ENCODE results near the gene MRPL32.
"Not testable (repeated sequence)": the region's sequence is repeated elsewhere in the genome, so short reads cannot be mapped to it uniquely, and the experiment has no call there.

The MRPL32 gene

GRCh38 chr7:42931834-42932651 lies at the start of gene MRPL32, which contains the start of gene PSMA2:
Gene MRPL32 (plus strand): TSS chr7:42932376. CDS start chr7:42932387, 11 bp downstream.
Gene PSMA2 (minus strand): TSS chr7:42932174. CDS start chr7:42932158, 16 bp downstream.
- FAIRE-seq = no peak
- TF ChIP-seq CTCF (IDR thresholded peaks at IDR 0.05; ENCODE audit: insufficient read depth, missing control alignments) = no peak
- peak; percentile 82 for DNase-seq (ENCODE audit: insufficient read length, low spot score)

- no peak for TF ChIP-seq CTCF (IDR thresholded peaks at IDR 0.05; ENCODE audit: insufficient read depth, missing control alignments)
- DNase-seq (ENCODE audit: insufficient read length, low spot score) (no peak), FAIRE-seq (no peak)
Observed at GRCh38 chr7:42883950-42884349, 48.2 kb upstream of the MRPL32 start.

GRCh38 chr7:42885183-42885582 lies 47.0 kb upstream of the MRPL32 start:
- not testable (repeated sequence) for DNase-seq (ENCODE audit: insufficient read length, low spot score); FAIRE-seq

- FAIRE-seq = no peak
- peak; percentile 6 for TF ChIP-seq CTCF (IDR thresholded peaks at IDR 0.05; ENCODE audit: insufficient read depth, missing control alignments)
- no peak for DNase-seq (ENCODE audit: insufficient read length, low spot score)
Observed at GRCh38 chr7:42886129-42886528, 46.0 kb upstream of the MRPL32 start.

GRCh38 chr7:42886893-42887505 lies 45.2 kb upstream of the MRPL32 start:
- DNase-seq (ENCODE audit: insufficient read length, low spot score) (no peak), FAIRE-seq (no peak)
- no peak for TF ChIP-seq CTCF (IDR thresholded peaks at IDR 0.05; ENCODE audit: insufficient read depth, missing control alignments)

- FAIRE-seq (no peak), DNase-seq (ENCODE audit: insufficient read length, low spot score) (no peak)
- no peak for TF ChIP-seq CTCF (IDR thresholded peaks at IDR 0.05; ENCODE audit: insufficient read depth, missing control alignments)
Observed at GRCh38 chr7:42893346-42894240, 38.6 kb upstream of the MRPL32 start.

- FAIRE-seq (no peak), DNase-seq (ENCODE audit: insufficient read length, low spot score) (no peak)
- TF ChIP-seq CTCF (IDR thresholded peaks at IDR 0.05; ENCODE audit: insufficient read depth, missing control alignments) = no peak
Observed at GRCh38 chr7:42900842-42901241, 31.3 kb upstream of the MRPL32 start.

Measured in D721Med (cell line).